Smooth muscle cell of the coronary artery (primary cell): ENCODE results near the gene USP5. TPM values are rescaled to one million over a fixed set of nuclear protein-coding genes. Genes with fewer than 3 reads are reported as not detected.

Source experiments
- total RNA-seq: library from RNA; depleted of rRNA; stranded (reverse); fragments of >200 nt; gene quantifications from 2 replicates; pipeline ENCODE4 v1.2.3, GENCODE V29; 2014; ENCODE audit warnings: low replicate concordance

USP5 gene
- total RNA-seq, result 82.5 and 88.9 TPM in 2 replicates

GRCh38 chr12:6851921-6852650 lies at the start of gene USP5:
Gene USP5, plus strand, starts transcription at chr12:6852150. Its CDS starts 30 bp downstream, at chr12:6852180.

GRCh38 chr12:6821591-6822425 lies 30.1 kb upstream of the USP5 start, which contains the start of gene GPR162:
Gene GPR162, plus strand, starts transcription at chr12:6821821. Its CDS starts 2,078 bp downstream, at chr12:6823899.

GRCh38 chr12:6827982-6828780 lies 23.8 kb upstream of the USP5 start, which contains the start of gene P3H3:
Gene P3H3, plus strand, starts transcription at chr12:6828407. Its CDS starts 34 bp downstream, at chr12:6828441.

GRCh38 chr12:6840761-6841515 lies 11.0 kb upstream of the USP5 start, which contains the start of gene GNB3:
Gene GNB3, plus strand, starts transcription at chr12:6840925. Its CDS starts 363 bp downstream, at chr12:6841288.

GRCh38 chr12:6851153-6851920 lies 613 bp upstream of the USP5 start, which contains the start of gene CDCA3:
Gene CDCA3, minus strand, starts transcription at chr12:6851286. Its CDS starts 334 bp downstream, at chr12:6850952.

GRCh38 chr12:6867413-6868210 lies 15.7 kb downstream of the USP5 start, which contains the start of gene TPI1:
Gene TPI1, plus strand, starts transcription at chr12:6867531. Its CDS starts 36 bp downstream, at chr12:6867567.

GRCh38 chr12:6873094-6874014 lies 21.4 kb downstream of the USP5 start, which contains the start of gene SPSB2:
Gene SPSB2, minus strand, starts transcription at chr12:6873303. Its CDS starts 402 bp downstream, at chr12:6872901.

GRCh38 chr12:6904280-6905276 lies 52.6 kb downstream of the USP5 start, which contains the start of gene LRRC23:
Gene LRRC23, plus strand, starts transcription at chr12:6904822. Its CDS starts 812 bp downstream, at chr12:6905634.

GRCh38 chr12:6914246-6914946 lies 62.4 kb downstream of the USP5 start, which contains the start of gene ENO2:
Gene ENO2, plus strand, starts transcription at chr12:6914580. Its CDS starts 1,253 bp downstream, at chr12:6915833.

Other genes with a start within 250 kb of the USP5 start
- gene CHD4, start 244.8 kb upstream of the USP5 start, total RNA-seq, result 187 and 210 TPM in 2 replicates
- gene LPAR5, start 216.2 kb upstream of the USP5 start, total RNA-seq, result under 0.01 TPM in 1 of 2 replicates, not detected in the other
- 0.23 TPM in 1 of 2 replicates, not detected in the other for gene ACRBP, start 204.7 kb upstream of the USP5 start, total RNA-seq
- 22.7 and 27.0 TPM in 2 replicates for gene ING4, start 189.0 kb upstream of the USP5 start, total RNA-seq
- gene ZNF384, start 162.8 kb upstream of the USP5 start, total RNA-seq, result 8.3 TPM in 2 replicates
- under 0.01 and 0.38 TPM in 2 replicates for gene PIANP, start 151.3 kb upstream of the USP5 start, total RNA-seq
- gene COPS7A, start 128.1 kb upstream of the USP5 start, total RNA-seq, result 87.9 and 180 TPM in 2 replicates
- 66.7 and 158 TPM in 2 replicates for gene MLF2, start 99.0 kb upstream of the USP5 start, total RNA-seq
- 43.6 and 51.7 TPM in 2 replicates for gene PTMS, start 85.8 kb upstream of the USP5 start, total RNA-seq
- 0.15 TPM in 1 of 2 replicates, not detected in the other for gene LAG3, start 79.6 kb upstream of the USP5 start, total RNA-seq
- gene CD4, start 62.6 kb upstream of the USP5 start, total RNA-seq, result 0.23 and 0.47 TPM in 2 replicates
- gene GPR162, start 30.3 kb upstream of the USP5 start, total RNA-seq, result 1.3 and 4.3 TPM in 2 replicates
- 74.8 and 101 TPM in 2 replicates for gene P3H3, start 23.7 kb upstream of the USP5 start, total RNA-seq
- 1.7 and 1.8 TPM in 2 replicates for gene GNB3, start 11.2 kb upstream of the USP5 start, total RNA-seq
- gene CDCA3, start 864 bp upstream of the USP5 start, total RNA-seq, result 0.59 and 4.4 TPM in 2 replicates
- gene TPI1, start 15.4 kb downstream of the USP5 start, total RNA-seq, result 1,121 and 1,519 TPM in 2 replicates
- gene SPSB2, start 21.2 kb downstream of the USP5 start, total RNA-seq, result 5.6 and 7.4 TPM in 2 replicates
- 10.6 and 15.7 TPM in 2 replicates for gene LRRC23, start 52.7 kb downstream of the USP5 start, total RNA-seq
- gene ENO2, start 62.4 kb downstream of the USP5 start, total RNA-seq, result 20.3 and 32.5 TPM in 2 replicates
- gene ATN1, start 75.8 kb downstream of the USP5 start, total RNA-seq, result 4.0 and 6.4 TPM in 2 replicates
- gene RNU7-1, start 91.7 kb downstream of the USP5 start, total RNA-seq, result not detected in 2 replicates
- 173 and 204 TPM in 2 replicates for gene C12orf57, start 91.9 kb downstream of the USP5 start, total RNA-seq
- 0.08 TPM in 1 of 2 replicates, not detected in the other for gene PTPN6, start 99.2 kb downstream of the USP5 start, total RNA-seq
- 101 and 164 TPM in 2 replicates for gene PHB2, start 118.5 kb downstream of the USP5 start, total RNA-seq
- 28.3 and 31.1 TPM in 2 replicates for gene EMG1, start 118.8 kb downstream of the USP5 start, total RNA-seq
- gene LPCAT3, start 166.3 kb downstream of the USP5 start, total RNA-seq, result 9.6 and 12.8 TPM in 2 replicates
- 107 and 737 TPM in 2 replicates for gene C1S, start 208.6 kb downstream of the USP5 start, total RNA-seq
- 82.7 and 516 TPM in 2 replicates for gene C1R, start 240.3 kb downstream of the USP5 start, total RNA-seq